ENCODE measurements around the gene TAL1.

DNA sequence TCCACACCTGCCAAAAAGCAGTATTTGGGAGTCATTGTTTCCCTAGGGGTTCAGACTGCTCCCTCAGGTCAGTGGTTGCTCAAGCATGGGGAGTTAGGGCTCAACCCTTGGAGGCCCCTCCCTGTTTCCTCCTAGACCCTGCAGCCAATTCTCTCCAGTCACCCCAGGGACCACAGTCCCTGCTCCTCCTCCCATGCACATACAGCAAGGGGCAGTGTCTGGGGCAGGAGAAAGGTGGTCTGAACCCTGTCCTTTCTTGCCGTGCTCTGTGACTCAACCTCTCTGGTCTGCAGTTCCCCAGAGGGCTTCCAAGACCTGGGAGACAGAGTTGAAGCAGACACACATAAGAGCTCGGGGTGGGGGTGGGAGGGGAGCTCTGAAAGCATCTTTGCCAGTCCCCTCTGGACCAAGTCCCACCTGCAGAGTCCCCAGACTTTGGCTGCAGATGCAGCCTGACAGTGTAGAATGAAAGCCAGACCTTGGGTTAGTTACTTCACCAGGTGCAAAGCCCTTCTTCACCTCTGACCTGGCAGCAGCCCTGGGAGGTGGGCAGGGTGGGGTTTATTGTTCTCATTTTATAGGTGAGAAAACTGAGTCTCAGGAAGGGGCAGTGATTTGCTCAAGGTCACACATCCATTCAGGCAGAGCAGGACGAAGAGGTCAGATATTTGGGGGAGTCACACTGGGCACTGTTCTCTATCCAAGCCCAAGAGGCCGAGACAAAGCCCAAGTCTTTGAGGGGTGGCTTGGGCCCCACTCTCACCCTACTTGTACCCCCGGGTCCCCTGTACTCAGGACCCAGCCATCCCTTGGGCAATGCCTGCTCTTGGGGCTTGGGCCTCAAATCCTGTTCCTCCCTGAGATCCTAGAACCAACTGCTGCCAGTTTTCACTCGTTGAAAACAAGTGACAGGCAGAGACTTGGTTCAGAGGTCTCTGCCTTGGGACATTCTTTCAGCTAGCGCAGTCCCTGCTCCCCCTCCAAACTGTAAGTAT lies 42.9 kb downstream of the TAL1 start:
- TF ChIP-seq POLR2A (IDR thresholded peaks at IDR 0.05): no peak
- TF ChIP-seq, protein P1, sequence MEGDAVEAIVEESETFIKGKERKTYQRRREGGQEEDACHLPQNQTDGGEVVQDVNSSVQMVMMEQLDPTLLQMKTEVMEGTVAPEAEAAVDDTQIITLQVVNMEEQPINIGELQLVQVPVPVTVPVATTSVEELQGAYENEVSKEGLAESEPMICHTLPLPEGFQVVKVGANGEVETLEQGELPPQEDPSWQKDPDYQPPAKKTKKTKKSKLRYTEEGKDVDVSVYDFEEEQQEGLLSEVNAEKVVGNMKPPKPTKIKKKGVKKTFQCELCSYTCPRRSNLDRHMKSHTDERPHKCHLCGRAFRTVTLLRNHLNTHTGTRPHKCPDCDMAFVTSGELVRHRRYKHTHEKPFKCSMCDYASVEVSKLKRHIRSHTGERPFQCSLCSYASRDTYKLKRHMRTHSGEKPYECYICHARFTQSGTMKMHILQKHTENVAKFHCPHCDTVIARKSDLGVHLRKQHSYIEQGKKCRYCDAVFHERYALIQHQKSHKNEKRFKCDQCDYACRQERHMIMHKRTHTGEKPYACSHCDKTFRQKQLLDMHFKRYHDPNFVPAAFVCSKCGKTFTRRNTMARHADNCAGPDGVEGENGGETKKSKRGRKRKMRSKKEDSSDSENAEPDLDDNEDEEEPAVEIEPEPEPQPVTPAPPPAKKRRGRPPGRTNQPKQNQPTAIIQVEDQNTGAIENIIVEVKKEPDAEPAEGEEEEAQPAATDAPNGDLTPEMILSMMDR (IDR thresholded peaks at IDR 0.05 in 4 of 5, conservative IDR thresholded peaks at IDR 0.05 in 1 of 5): no peak

Measured in gastrocnemius medialis (tissue), 4 donors.